Astrocyte (in vitro differentiated cells and primary cell): Measurements from ENCODE around the gene AUTS2.

Source experiments
- CTCF ChIP-seq: IDR thresholded peaks from 2 replicates; pipeline ENCODE4 v1.5.1; 2011; ENCODE audit warnings: low read depth, mild to moderate bottlenecking, inconsistent platforms, low read length, moderate library complexity; ENCODE audit not compliant: insufficient read depth
- EZH2 ChIP-seq: IDR thresholded peaks from 2 replicates; pipeline ENCODE4 v1.6.1; 2012; ENCODE audit warnings: mild to moderate bottlenecking, low read length, inconsistent platforms; ENCODE audit not compliant: insufficient read depth

- TF ChIP-seq CTCF (no peak), EZH2 (no peak)
Observed at GRCh38 chr7:69956541-69956940, 358.3 kb downstream of the AUTS2 start.
